Fibroblast of gingiva (primary cell): Measurements from ENCODE around the gene MYO1D.
"Not testable (repeated sequence)": the region's sequence is repeated elsewhere in the genome, so short reads cannot be mapped to it uniquely, and the experiment has no call there.

Experiments
- DNase-seq: peaks from one replicate; pipeline ENCODE4 v3.0.0-alpha.2; 2011; ENCODE audit warnings: low read depth

The MYO1D gene

DNA sequence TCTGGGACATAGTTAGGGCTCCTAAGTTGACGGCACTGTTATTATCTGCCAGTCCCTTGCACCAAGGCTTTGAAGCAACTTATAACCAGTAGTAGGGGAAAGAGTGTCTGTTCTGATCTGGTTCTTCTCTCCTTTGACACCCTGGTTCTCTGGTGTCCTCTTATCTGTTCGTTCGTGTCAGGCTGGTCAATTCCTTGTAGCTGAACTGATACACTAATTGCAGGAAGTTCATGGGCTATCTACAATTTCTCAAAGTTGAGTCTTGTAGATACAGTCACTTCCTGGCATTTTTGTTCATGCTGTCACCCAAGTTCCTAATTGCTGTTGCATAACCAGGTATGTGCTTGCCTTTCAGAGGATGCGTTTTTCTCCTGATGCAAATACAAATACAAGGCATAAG lies 17.3 kb upstream of the MYO1D start:
- DNase-seq = no peak

DNA sequence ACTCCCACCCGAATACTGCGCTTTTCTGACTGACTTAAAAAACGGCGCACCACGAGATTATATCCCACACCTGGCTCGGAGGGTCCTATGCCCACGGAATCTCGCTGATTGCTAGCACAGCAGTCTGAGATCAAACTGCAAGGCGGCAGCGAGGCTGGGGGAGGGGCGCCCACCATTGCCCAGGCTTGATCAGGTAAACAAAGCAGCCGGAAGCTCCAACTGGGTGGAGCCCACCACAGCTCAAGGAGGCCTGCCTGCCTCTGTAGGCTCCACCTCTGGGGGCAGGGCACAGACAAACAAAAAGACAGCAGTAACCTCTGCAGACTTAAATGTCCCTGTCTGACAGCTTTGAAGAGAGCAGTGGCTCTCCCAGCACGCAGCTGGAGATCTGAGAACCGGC lies 10.5 kb upstream of the MYO1D start:
- DNase-seq = not testable (repeated sequence)

- DNase-seq = not testable (repeated sequence)
Observed at GRCh38 chr17:32886951-32887350, 10.0 kb upstream of the MYO1D start.

- no peak for DNase-seq
Observed at GRCh38 chr17:32882734-32883133, 5.8 kb upstream of the MYO1D start.

- DNase-seq = no peak
Observed at GRCh38 chr17:32882029-32882428, 5.1 kb upstream of the MYO1D start.

DNA sequence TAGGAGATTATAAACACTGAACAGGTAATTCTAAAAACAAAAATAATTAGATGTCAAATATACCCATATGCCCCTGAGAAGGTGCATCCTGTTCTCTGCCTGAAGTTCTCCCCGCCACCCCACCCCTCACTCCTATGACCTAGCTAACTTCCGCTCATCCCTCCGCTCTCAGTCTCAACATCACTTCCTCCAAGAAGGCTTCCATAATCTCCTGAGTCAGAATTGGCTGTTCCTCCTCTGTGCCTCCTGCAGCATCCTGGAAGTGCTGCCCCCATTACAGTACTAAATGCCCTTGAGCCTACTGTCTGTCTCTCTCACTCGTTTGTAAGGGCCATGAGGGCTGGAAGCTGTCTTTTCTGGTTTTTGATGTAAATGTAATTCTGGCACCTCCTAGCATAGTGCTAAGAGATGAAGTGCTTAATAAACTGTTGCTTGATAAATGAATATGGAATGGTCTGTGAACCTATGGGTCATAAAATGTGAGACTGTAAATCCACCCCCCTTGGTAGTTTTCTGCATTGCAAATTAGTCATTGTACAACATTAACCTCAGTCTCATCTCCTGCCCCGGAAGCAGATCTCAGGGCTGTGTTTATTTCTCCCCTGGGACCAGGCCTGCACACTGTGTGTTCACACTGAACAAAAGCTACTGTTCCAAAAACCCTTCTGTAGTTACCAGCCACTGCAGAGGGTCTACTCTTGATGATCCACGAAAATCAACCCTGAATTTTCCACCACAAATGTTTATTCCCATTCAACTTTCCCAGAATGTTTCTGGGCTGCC lies 3.9 kb upstream of the MYO1D start:
- no peak for DNase-seq

- no peak for DNase-seq
Observed at GRCh38 chr17:32879134-32879533, 2.2 kb upstream of the MYO1D start.

DNA sequence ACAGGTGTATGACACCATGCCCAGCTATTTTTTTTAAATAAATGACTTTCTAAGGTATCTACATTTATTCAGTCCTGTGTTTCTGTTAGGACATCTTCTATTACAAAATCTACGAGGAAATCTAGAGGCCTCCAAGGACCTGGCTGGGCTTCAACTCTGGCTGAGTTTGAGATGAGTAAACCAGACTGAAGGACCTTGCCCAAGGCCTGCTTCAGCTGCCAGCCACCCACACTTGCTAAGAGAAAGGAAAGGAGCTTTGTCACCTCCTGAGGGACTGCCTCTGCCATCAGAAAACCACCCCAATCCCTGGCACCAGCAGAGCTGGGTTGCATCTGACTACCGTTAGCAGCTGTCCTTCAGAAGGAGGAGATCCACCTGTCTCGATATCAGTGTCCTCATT lies 1.3 kb upstream of the MYO1D start:
- DNase-seq = peak; percentile 86

GRCh38 chr17:32877164-32877764 lies 340 bp upstream of the MYO1D start:
- DNase-seq = peak; percentile 82

GRCh38 chr17:32875923-32876416 lies 954 bp downstream of the MYO1D start:
- peak; percentile 30 for DNase-seq

- DNase-seq = no peak
Observed at GRCh38 chr17:32875230-32875917, 1.6 kb downstream of the MYO1D start.

GRCh38 chr17:32873114-32873513 lies 3.8 kb downstream of the MYO1D start:
- no peak for DNase-seq

- no peak for DNase-seq
Observed at GRCh38 chr17:32871746-32872145, 5.2 kb downstream of the MYO1D start.

- DNase-seq = peak; percentile 73
Observed at GRCh38 chr17:32870969-32871368, 6.0 kb downstream of the MYO1D start.

GRCh38 chr17:32870027-32870670 lies 6.8 kb downstream of the MYO1D start:
- DNase-seq = peak; percentile 59

- DNase-seq = no peak
Observed at GRCh38 chr17:32869345-32870026, 7.4 kb downstream of the MYO1D start.

- no peak for DNase-seq
Observed at GRCh38 chr17:32865141-32865540, 11.8 kb downstream of the MYO1D start.

GRCh38 chr17:32863559-32863958 lies 13.4 kb downstream of the MYO1D start:
- DNase-seq = no peak

GRCh38 chr17:32862940-32863339 lies 14.0 kb downstream of the MYO1D start:
- DNase-seq = no peak

GRCh38 chr17:32861981-32862380 lies 14.9 kb downstream of the MYO1D start:
- DNase-seq = no peak

DNA sequence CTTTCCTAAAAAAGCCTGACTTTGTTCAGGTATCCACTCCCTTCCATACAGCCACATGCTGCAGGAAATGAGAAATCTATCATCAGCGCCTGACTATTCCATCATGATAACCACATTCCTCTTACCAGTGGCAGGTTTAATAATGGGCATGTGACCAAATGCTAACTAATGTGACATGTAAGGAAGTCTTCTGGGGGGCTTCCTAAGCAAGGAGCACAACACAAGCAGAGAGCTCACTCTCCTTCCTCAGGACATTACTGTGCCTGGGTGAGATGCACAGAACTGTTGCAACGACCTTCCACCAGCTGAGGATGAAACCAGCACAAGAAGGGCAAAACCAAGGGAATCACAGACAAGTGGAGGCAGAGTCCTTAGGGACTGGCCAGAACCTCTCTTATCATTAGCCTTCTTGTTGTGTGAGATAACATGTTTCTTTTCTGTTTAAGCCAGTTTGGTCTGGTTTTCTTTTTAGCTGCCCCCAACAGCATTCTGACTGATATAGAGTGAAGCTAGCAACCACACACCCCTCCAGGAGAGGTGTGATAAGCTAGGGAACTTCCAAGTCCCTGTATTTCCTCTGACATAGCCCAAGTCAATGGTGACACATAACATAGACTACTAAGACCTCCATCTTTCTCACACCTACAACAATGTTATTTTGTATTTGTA lies 16.9 kb downstream of the MYO1D start:
- no peak for DNase-seq
